Esophagus muscularis mucosa (tissue), 4 donors: ENCODE measurements around the gene ANKRD39. TPM values are rescaled to one million over a fixed set of nuclear protein-coding genes. Genes with fewer than 3 reads are reported as not detected.

Experiments
- DNase-seq: peaks from one replicate; pipeline ENCODE4 v3.0.0-alpha.2; 2017; ENCODE audit errors: extremely low spot score
- H3K27ac ChIP-seq, 4 donors: fragments of 200-600 bp; sonication (generic); replicated peaks in 1 of 4; 1 replicate in 3 of 4; 2 replicates in 1 of 4; pipeline ENCODE4 v1.5.1; 2016 to 2019; ENCODE audit warnings: mild to moderate bottlenecking in 1 of 4
- H3K27me3 ChIP-seq, 4 donors: fragments of 200-600 bp; sonication (generic); one replicate each; pipeline versions ENCODE4 v1.5.1 to v1.6.0; 2016 to 2019
- H3K36me3 ChIP-seq, 4 donors: fragments of 200-600 bp; sonication (generic); one replicate each; pipeline ENCODE4 v1.5.1; 2016 to 2019
- H3K4me1 ChIP-seq, 4 donors: fragments of 200-600 bp; sonication (generic); one replicate each; pipeline ENCODE4 v1.5.1; 2016 to 2019
- H3K4me3 ChIP-seq, 4 donors: fragments of 200-600 bp; sonication (generic); 1 replicate in 2 of 4; 2 replicates in 2 of 4; pipeline ENCODE4 v1.5.1; 2016 to 2019; ENCODE audit warnings: mild to moderate bottlenecking in 4 of 4, moderate library complexity in 1 of 4
- H3K9me3 ChIP-seq, 4 donors: fragments of 200-600 bp; sonication (generic); 1 replicate in 3 of 4; 2 replicates in 1 of 4; pipeline ENCODE4 v1.5.1; 2016 to 2019
- EP300 ChIP-seq: sonication (generic); formaldehyde crosslinking; IDR thresholded peaks from one replicate; pipeline ENCODE4 v1.6.1; 2017; ENCODE audit warnings: antibody characterized with exemption
- POLR2A ChIP-seq: fragments of 450-650 bp; IDR thresholded peaks from one replicate; pipeline ENCODE4 v1.6.1; 2017; ENCODE audit warnings: antibody characterized with exemption, moderate library complexity, mild to moderate bottlenecking, low read depth
- POLR2AphosphoS5 ChIP-seq, 2 donors: sonication (generic); formaldehyde crosslinking; IDR thresholded peaks; one replicate each; pipeline ENCODE4 v1.6.1; 2017; ENCODE audit warnings: antibody characterized with exemption in 2 of 2
- WGBS: methylation state at CpG from one replicate; pipeline ENCODE4 v1.1.5; 2018; 5-methylcytosine and 5-hydroxymethylcytosine counted together
- intact Hi-C: fragments of 100-400 bp; cut with DNase I; formaldehyde crosslinking; loops from one replicate; pipeline ENCODE4 v1.15.1; 2023
- total RNA-seq, 4 donors: library from RNA; depleted of rRNA; stranded (reverse); fragments of >200 nt; gene quantifications; one replicate each; pipeline versions ENCODE4 v1.1.0 to v1.2.1, GENCODE V29; 2016
- TF ChIP-seq, protein P1 (sequence below), 3 experiments: fragments of 200-600 bp in 2 of 3; fragments of 450-650 bp in 1 of 3; sonication (generic) in 2 of 3; IDR thresholded peaks; one replicate each; pipeline ENCODE4 v1.5.1; 2017 to 2019; ENCODE audit warnings: antibody characterized with exemption in 3 of 3, mild to moderate bottlenecking in 2 of 3, moderate library complexity in 1 of 3

The ANKRD39 gene
- total RNA-seq, 4 donors from 2014 or later, result 12.4 to 17.2 (median 14.7) TPM

DNA sequence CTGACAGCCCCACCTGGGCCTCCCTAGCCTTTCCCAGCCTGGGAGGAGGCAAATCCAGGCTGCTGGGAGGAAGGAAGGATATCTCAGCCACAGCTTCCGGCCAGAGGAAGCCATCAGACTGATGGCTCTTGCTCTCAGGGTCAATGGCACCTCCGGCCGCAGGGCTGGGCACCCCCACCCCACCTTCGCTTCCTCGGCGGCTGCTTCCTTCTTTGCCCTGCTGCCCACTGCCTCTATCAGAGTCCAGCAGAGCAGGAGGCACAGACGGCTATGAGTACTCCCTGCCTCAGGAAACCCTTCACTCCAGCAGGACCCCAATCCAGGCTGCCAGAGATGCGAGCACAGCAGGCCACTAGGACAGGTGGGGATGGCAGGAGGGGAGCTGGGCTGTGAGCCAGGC lies 8.8 kb upstream of the ANKRD39 start:
- Histone ChIP-seq H3K27ac (peak overlapping the region; percentile 98 to 100 (median 99)), H3K27me3 (no peaks in the 10 kb centered on the region), H3K4me1 (peaks cover 35 to 79% (median 78%) of the 10 kb centered on the region in 4 donors), H3K36me3 (peaks cover 38 to 62% (median 59%) of the 10 kb centered on the region in 4 donors), H3K4me3 (peak overlapping the region; percentile 89 to 99 (median 90)), H3K9me3 (no peaks in the 10 kb centered on the region)
- 49% methylated on average over 8 of the region's 8 CpGs for WGBS
- peak in 1 of 2 donors; percentile 22 for TF ChIP-seq POLR2AphosphoS5 (IDR thresholded peaks at IDR 0.05)
- TF ChIP-seq, protein P1, sequence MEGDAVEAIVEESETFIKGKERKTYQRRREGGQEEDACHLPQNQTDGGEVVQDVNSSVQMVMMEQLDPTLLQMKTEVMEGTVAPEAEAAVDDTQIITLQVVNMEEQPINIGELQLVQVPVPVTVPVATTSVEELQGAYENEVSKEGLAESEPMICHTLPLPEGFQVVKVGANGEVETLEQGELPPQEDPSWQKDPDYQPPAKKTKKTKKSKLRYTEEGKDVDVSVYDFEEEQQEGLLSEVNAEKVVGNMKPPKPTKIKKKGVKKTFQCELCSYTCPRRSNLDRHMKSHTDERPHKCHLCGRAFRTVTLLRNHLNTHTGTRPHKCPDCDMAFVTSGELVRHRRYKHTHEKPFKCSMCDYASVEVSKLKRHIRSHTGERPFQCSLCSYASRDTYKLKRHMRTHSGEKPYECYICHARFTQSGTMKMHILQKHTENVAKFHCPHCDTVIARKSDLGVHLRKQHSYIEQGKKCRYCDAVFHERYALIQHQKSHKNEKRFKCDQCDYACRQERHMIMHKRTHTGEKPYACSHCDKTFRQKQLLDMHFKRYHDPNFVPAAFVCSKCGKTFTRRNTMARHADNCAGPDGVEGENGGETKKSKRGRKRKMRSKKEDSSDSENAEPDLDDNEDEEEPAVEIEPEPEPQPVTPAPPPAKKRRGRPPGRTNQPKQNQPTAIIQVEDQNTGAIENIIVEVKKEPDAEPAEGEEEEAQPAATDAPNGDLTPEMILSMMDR (IDR thresholded peaks at IDR 0.05), result no peak
- DNase-seq, result no peak
- intact Hi-C loops, result no loop called here

GRCh38 chr2:96866149-96866548 lies 8.3 kb upstream of the ANKRD39 start:
- intact Hi-C loops, result no loop called here
- Histone ChIP-seq H3K4me3 (peak overlapping the region in 3 of 4 donors; percentile 90 to 99 (median 91)), H3K4me1 (peaks cover 37 to 81% (median 78%) of the 10 kb centered on the region in 4 donors), H3K27me3 (no peaks in the 10 kb centered on the region), H3K36me3 (peaks cover 42 to 66% (median 63%) of the 10 kb centered on the region in 4 donors), H3K9me3 (no peaks in the 10 kb centered on the region), H3K27ac (peak overlapping the region; percentile 98 to 100 (median 99))
- no peak for DNase-seq
- TF ChIP-seq, protein P1 (IDR thresholded peaks at IDR 0.05), result no peak
- no peak for TF ChIP-seq POLR2A
- no peak for TF ChIP-seq EP300
- no peak for TF ChIP-seq POLR2AphosphoS5 (IDR thresholded peaks at IDR 0.05)
- 71% methylated on average over 1 of the region's 14 CpGs for WGBS

DNA sequence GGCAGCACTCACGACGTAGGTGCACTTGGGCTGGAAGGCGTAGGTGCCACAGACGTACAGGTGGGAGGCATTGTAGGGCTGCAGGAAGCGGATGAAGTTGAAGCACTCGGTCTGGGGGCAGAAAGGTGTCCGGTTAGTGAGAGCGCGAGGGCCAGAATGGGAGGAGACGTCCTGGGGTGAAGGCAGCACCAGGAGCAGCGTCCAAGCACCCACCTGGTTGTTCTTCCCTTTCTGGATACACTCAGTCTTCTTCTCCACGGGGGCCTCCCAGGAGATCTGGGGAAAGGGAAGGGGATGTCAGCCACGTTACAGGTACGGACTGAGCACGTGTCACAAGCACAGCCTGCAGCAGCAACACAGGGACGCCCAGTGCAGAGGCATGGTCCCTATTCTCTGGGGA lies 7.8 kb upstream of the ANKRD39 start:
- TF ChIP-seq, protein P1 (IDR thresholded peaks at IDR 0.05), result no peak
- no peak for TF ChIP-seq EP300
- TF ChIP-seq POLR2AphosphoS5 (IDR thresholded peaks at IDR 0.05), result no peak
- TF ChIP-seq POLR2A, result no peak
- Histone ChIP-seq H3K36me3 (peaks cover 47 to 71% (median 68%) of the 10 kb centered on the region in 4 donors), H3K27ac (peak overlapping the region; percentile 98 to 100 (median 99)), H3K4me1 (peaks cover 42 to 81% (median 78%) of the 10 kb centered on the region in 4 donors), H3K27me3 (no peaks in the 10 kb centered on the region), H3K9me3 (no peaks in the 10 kb centered on the region), H3K4me3 (no peak overlapping the region)
- 62% methylated on average over 14 of the region's 16 CpGs for WGBS
- DNase-seq, result no peak
- intact Hi-C loops, result no loop called here

- no peak for DNase-seq
- Histone ChIP-seq H3K27ac (peak overlapping the region; percentile 98 to 100 (median 99)), H3K4me1 (peaks cover 53 to 87% (median 84%) of the 10 kb centered on the region in 4 donors), H3K9me3 (no peaks in the 10 kb centered on the region), H3K4me3 (no peak overlapping the region), H3K36me3 (peaks cover 49 to 80% (median 77%) of the 10 kb centered on the region in 4 donors), H3K27me3 (no peaks in the 10 kb centered on the region)
- intact Hi-C loops, result no loop called here
- TF ChIP-seq POLR2A (no peak), POLR2AphosphoS5 (IDR thresholded peaks at IDR 0.05) (no peak), EP300 (no peak)
- TF ChIP-seq, protein P1 (IDR thresholded peaks at IDR 0.05), result no peak
- WGBS, result 81% methylated on average over 14 of the region's 25 CpGs
Observed at GRCh38 chr2:96864343-96865091, 6.7 kb upstream of the ANKRD39 start.
